Heart right ventricle (tissue), 16 donors: ENCODE measurements around the gene IL1RAPL2. TPM values are rescaled to one million over a fixed set of nuclear protein-coding genes. Genes with fewer than 3 reads are reported as not detected.
A peak's percentile ranks its signal among the peaks of the same experiment; 100 is the strongest.

ENCODE experiments used
- ATAC-seq, 8 donors: fragments of 200-7000 bp; cut with Tn5 transposase; one replicate each; pipeline ENCODE4 v1.9.1; 2020; ENCODE audit warnings: mild to moderate bottlenecking in 8 of 8, moderate library complexity in 8 of 8, moderate number of reproducible peaks in 1 of 8
- DNase-seq, 2 donors: peaks; one replicate each; pipeline ENCODE4 v3.0.0-alpha.2; 2020
- H3K27ac ChIP-seq, 10 donors: fragments of 200-600 bp; sonication (generic) in 2 of 10; one replicate each; pipeline versions ENCODE4 v1.5.0 to v1.8.0; 2020 to 2022; ENCODE audit warnings: mild to moderate bottlenecking in 3 of 10
- H3K27me3 ChIP-seq, 7 donors: fragments of 200-600 bp; one replicate each; pipeline ENCODE4 v1.8.0; 2021 to 2022; ENCODE audit warnings: mild to moderate bottlenecking in 2 of 7
- H3K36me3 ChIP-seq, 9 donors: fragments of 200-600 bp; sonication (generic) in 1 of 9; one replicate each; pipeline versions ENCODE4 v1.5.0 to v1.8.0; 2020 to 2022; ENCODE audit warnings: mild to moderate bottlenecking in 2 of 9
- H3K4me1 ChIP-seq, 9 donors: fragments of 200-600 bp; sonication (generic) in 1 of 9; one replicate each; pipeline versions ENCODE4 v1.5.0 to v1.8.0; 2020 to 2022; ENCODE audit warnings: mild to moderate bottlenecking in 4 of 9
- H3K4me3 ChIP-seq, 10 donors: fragments of 200-600 bp; sonication (generic) in 2 of 10; one replicate each; pipeline versions ENCODE4 v1.5.0 to v1.8.0; 2020 to 2022; ENCODE audit warnings: mild to moderate bottlenecking in 7 of 10, moderate library complexity in 2 of 10
- H3K9me3 ChIP-seq, 11 donors: fragments of 200-600 bp in 10 of 11; sonication (generic) in 2 of 11; one replicate each; pipeline versions ENCODE4 v1.5.0 to v1.8.0; 2013 to 2022; ENCODE audit warnings: mild to moderate bottlenecking in 2 of 11, control low read depth in 1 of 11, moderate library complexity in 1 of 11
- CTCF ChIP-seq, 9 donors: fragments of 200-600 bp; sonication (generic) in 2 of 9; IDR thresholded peaks; one replicate each; pipeline versions ENCODE4 v1.5.0 to v1.8.0; 2021 to 2022; ENCODE audit warnings: antibody characterized with exemption in 9 of 9, mild to moderate bottlenecking in 5 of 9, moderate library complexity in 1 of 9
- WGBS, 2 donors: extraction: QIAGEN DNeasy Blood & Tissue Kit; methylation state at CpG; one replicate each; pipeline ENCODE4 v1.1.7; 2013; ENCODE audit warnings: inconsistent platforms in 1 of 2; 5-methylcytosine and 5-hydroxymethylcytosine counted together
- intact Hi-C, 10 donors: fragments of 100-400 bp; cut with DNase I; formaldehyde crosslinking; loops; one replicate each; pipeline versions ENCODE4 v1.11.1 to v1.14.2; 2022
- polyA plus RNA-seq, 2 donors: library from polyadenylated mRNA; stranded (reverse); fragments of 200-250 nt; gene quantifications; one replicate each; pipeline ENCODE4 v1.2.3, GENCODE V29; 2013
- total RNA-seq, 10 donors: library from RNA; stranded (reverse); fragmentation: NEBNext Ultra II Directional in 3 of 10; extraction: Animal tissue kit (Norgen Biotek cat#: 25700) in 3 of 10; gene quantifications; one replicate each; pipeline versions ENCODE4 v1.2.1 to v1.2.4, GENCODE V29; 2021 to 2023
- donor health status: Arrhythmogenic right ventricular cardiomyopathy.
- donor health status: ischemic (EF 13 %, LVEDD 7.1; RV severe dilation, severe dysfunction).
- donor health status: healthy with polysubstance abuse.
- donor health status: DM: no; HTN: yes; CAD: no.
- donor health status: DM: no; HTN: no; CAD: no.
- donor health status: ischemic (EF 25% LVEDD 6.9; RV normal size, moderate dysfunction).
- donor health status: ischemic (EF 25% LVEDD 5.7; RV mildly dilated, moderate dysfunction).
- donor health status: healthy.
- donor health status: DM: yes; HTN: yes; CAD: no.
- donor health status: Ischemic cardiomyopathy.
- donor health status: ischemic (EF 35%, LVEDD 5.7; RV mildly dilated, moderate dysfunction).
- donor health status: nonischemic (EF 11% LVEDD 7.7; RV severe dilation, severe dysfunction).
- donor health status: DM: yes; HTN: yes; CAD: no.
- donor health status: PGD.
- donor health status: ischemic (EF 29% LVEDD 5.4; RV normal size, mild dysfunction).
- donor health status: nonischemic (EF 23%, LVEDD 6.1; RV moderate dilation, normal function).

The IL1RAPL2 gene
- total and polyA plus RNA-seq, 12 donors = 0.01 TPM; not detected in 11

- ATAC-seq (no peak), DNase-seq (no peak)
- Histone ChIP-seq H3K4me1 (no peaks in the 10 kb centered on the region), H3K36me3 (no peaks in the 10 kb centered on the region), H3K27me3 (peaks cover 0 to 58% (median 17%) of the 10 kb centered on the region in 7 donors), H3K27ac (no peak overlapping the region), H3K4me3 (no peak overlapping the region), H3K9me3 (peaks cover 0 to 6% (median 0%) of the 10 kb centered on the region in 11 donors)
- 58 to 77% methylated on average over 9 of the region's 9 CpGs for WGBS, 2 donors
- intact Hi-C loops = no loop called here
- TF ChIP-seq CTCF (IDR thresholded peaks at IDR 0.05) = no peak
Observed at GRCh38 chrX:104564335-104564734, 1.7 kb upstream of the IL1RAPL2 start.

GRCh38 chrX:104564921-104565703, 887 bp upstream of the IL1RAPL2 start:
- Histone ChIP-seq H3K4me1 (no peaks in the 10 kb centered on the region), H3K9me3 (peaks cover 0 to 5% (median 0%) of the 10 kb centered on the region in 11 donors), H3K36me3 (no peaks in the 10 kb centered on the region), H3K27me3 (peaks cover 0 to 64% (median 17%) of the 10 kb centered on the region in 7 donors), H3K4me3 (no peak overlapping the region), H3K27ac (no peak overlapping the region)
- DNase-seq (no peak), ATAC-seq (no peak)
- intact Hi-C loops = no loop called here
- 5% methylated on average over 38 to 39 of the region's 39 CpGs for WGBS, 2 donors
- no peak for TF ChIP-seq CTCF (IDR thresholded peaks at IDR 0.05)

GRCh38 chrX:104566681-104567501, 892 bp downstream of the IL1RAPL2 start:
- Histone ChIP-seq H3K27ac (no peak overlapping the region), H3K27me3 (peaks cover 0 to 68% (median 17%) of the 10 kb centered on the region in 7 donors), H3K9me3 (no peaks in the 10 kb centered on the region), H3K4me3 (peak overlapping the region in 9 of 10 donors; percentile 0 to 41 (median 12)), H3K4me1 (no peaks in the 10 kb centered on the region), H3K36me3 (no peaks in the 10 kb centered on the region)
- TF ChIP-seq CTCF (IDR thresholded peaks at IDR 0.05) = no peak
- WGBS, 2 donors = 0 to 1% methylated on average over 46 of the region's 46 CpGs
- ATAC-seq (no peak), DNase-seq (no peak)
- intact Hi-C loops = no loop called here

- 6 to 15% methylated on average over 12 to 14 of the region's 14 CpGs for WGBS, 2 donors
- H3K27ac ChIP-seq = no peak overlapping the region
- peaks cover 0 to 73% (median 17%) of the 10 kb centered on the region in 7 donors for H3K27me3 ChIP-seq
- no peaks in the 10 kb centered on the region for H3K9me3 ChIP-seq
- no peaks in the 10 kb centered on the region for H3K4me1 ChIP-seq
- no peak for DNase-seq
- no peaks in the 10 kb centered on the region for H3K36me3 ChIP-seq
- TF ChIP-seq CTCF (IDR thresholded peaks at IDR 0.05) = no peak
- H3K4me3 ChIP-seq = peak overlapping the region in 6 of 10 donors; percentile 0 to 41 (median 18)
- intact Hi-C loops = no loop called here
- ATAC-seq = no peak
Observed at GRCh38 chrX:104567506-104567905, 1.5 kb downstream of the IL1RAPL2 start.
